Vagina (tissue), 2 donors: Measurements from ENCODE around the gene ABTB2. TPM values are rescaled to one million over a fixed set of nuclear protein-coding genes. Genes with fewer than 3 reads are reported as not detected.

Experiments
- DNase-seq, 2 donors: peaks; one replicate each; pipeline ENCODE4 v3.0.0-alpha.2; 2017; ENCODE audit errors: extremely low spot score in 2 of 2
- H3K27ac ChIP-seq: fragments of 200-600 bp; sonication (generic); one replicate; pipeline ENCODE4 v1.5.1; 2019
- H3K27me3 ChIP-seq: fragments of 200-600 bp; sonication (generic); one replicate; pipeline ENCODE4 v1.5.1; 2019
- H3K36me3 ChIP-seq, 2 donors: fragments of 200-600 bp; sonication (generic); one replicate each; pipeline ENCODE4 v1.5.1; 2017 to 2019
- H3K4me1 ChIP-seq: fragments of 200-600 bp; sonication (generic); one replicate; pipeline ENCODE4 v1.5.1; 2019
- H3K4me3 ChIP-seq, 2 donors: fragments of 200-600 bp; sonication (generic); 1 replicate in 1 of 2; 2 replicates in 1 of 2; pipeline ENCODE4 v1.5.1; 2016 to 2019
- H3K9me3 ChIP-seq: fragments of 200-600 bp; sonication (generic); one replicate; pipeline ENCODE4 v1.5.1; 2019
- CTCF ChIP-seq, 3 experiments: fragments of 450-650 bp in 2 of 3; fragments of 200-600 bp in 1 of 3; sonication (generic) in 1 of 3; IDR thresholded peaks; one replicate each; pipeline ENCODE4 v1.5.1; 2017 to 2019; ENCODE audit warnings: antibody characterized with exemption in 3 of 3, mild to moderate bottlenecking in 2 of 3, moderate library complexity in 2 of 3
- POLR2A ChIP-seq, 2 donors: fragments of 450-650 bp; IDR thresholded peaks; one replicate each; pipeline ENCODE4 v1.6.1; 2017; ENCODE audit warnings: antibody characterized with exemption in 2 of 2, mild to moderate bottlenecking in 2 of 2, moderate library complexity in 2 of 2
- POLR2AphosphoS5 ChIP-seq, 2 donors: sonication (generic); formaldehyde crosslinking; IDR thresholded peaks; one replicate each; pipeline ENCODE4 v1.9.0; 2017; ENCODE audit warnings: antibody characterized with exemption in 2 of 2, mild to moderate bottlenecking in 2 of 2, low read depth in 1 of 2; ENCODE audit not compliant: insufficient read depth in 1 of 2
- intact Hi-C: fragments of 100-400 bp; cut with DNase I; formaldehyde crosslinking; loops from one replicate; pipeline ENCODE4 v1.15.1; 2023
- total RNA-seq: library from RNA; depleted of rRNA; stranded (reverse); fragments of >200 nt; gene quantifications from one replicate; pipeline ENCODE4 v1.2.3, GENCODE V29; 2016

Gene ABTB2
- total RNA-seq, 1 donor from 2014 or later, result 10.8 TPM

- no peak for TF ChIP-seq POLR2A (IDR thresholded peaks at IDR 0.05)
- peak in 1 of 3 experiments; percentile 24 for TF ChIP-seq CTCF (IDR thresholded peaks at IDR 0.05)
- intact Hi-C loops, result no loop called here
- no peaks in the 10 kb centered on the region for H3K9me3 ChIP-seq
- H3K4me1 ChIP-seq, result peaks cover 7% of the 10 kb centered on the region
- no peak overlapping the region for H3K27ac ChIP-seq
- H3K4me3 ChIP-seq, result no peak overlapping the region
- H3K36me3 ChIP-seq, result peaks cover 3 to 41% of the 10 kb centered on the region in 2 donors
- no peaks in the 10 kb centered on the region for H3K27me3 ChIP-seq
- no peak for DNase-seq
Measured at GRCh38 chr11:34149786-34150185, 208.0 kb downstream of the ABTB2 start.

- TF ChIP-seq POLR2AphosphoS5 (IDR thresholded peaks at IDR 0.05; ENCODE audit: insufficient read depth in 1 of 2, low read depth in 1 of 2) (no peak), POLR2A (IDR thresholded peaks at IDR 0.05) (no peak), CTCF (IDR thresholded peaks at IDR 0.05) (no peak)
- Histone ChIP-seq H3K36me3 (peaks cover 3 to 46% of the 10 kb centered on the region in 2 donors), H3K4me1 (peaks cover 2% of the 10 kb centered on the region), H3K27ac (no peak overlapping the region), H3K9me3 (no peaks in the 10 kb centered on the region), H3K4me3 (no peak overlapping the region), H3K27me3 (no peaks in the 10 kb centered on the region)
- intact Hi-C loops, result no loop called here
- no peak for DNase-seq
Measured at GRCh38 chr11:34149274-34149673, 208.5 kb downstream of the ABTB2 start.

GRCh38 chr11:34148504-34149165, 209.2 kb downstream of the ABTB2 start:
- Histone ChIP-seq H3K4me1 (no peaks in the 10 kb centered on the region), H3K27me3 (no peaks in the 10 kb centered on the region), H3K27ac (no peak overlapping the region), H3K4me3 (no peak overlapping the region), H3K9me3 (no peaks in the 10 kb centered on the region), H3K36me3 (peaks cover 3 to 52% of the 10 kb centered on the region in 2 donors)
- intact Hi-C loops, result no loop called here
- no peak for TF ChIP-seq POLR2AphosphoS5 (IDR thresholded peaks at IDR 0.05; ENCODE audit: insufficient read depth in 1 of 2, low read depth in 1 of 2)
- no peak for TF ChIP-seq CTCF (IDR thresholded peaks at IDR 0.05)
- no peak for TF ChIP-seq POLR2A (IDR thresholded peaks at IDR 0.05)
- no peak for DNase-seq

- Histone ChIP-seq H3K9me3 (no peaks in the 10 kb centered on the region), H3K36me3 (peaks cover 3 to 63% of the 10 kb centered on the region in 2 donors), H3K27ac (no peak overlapping the region), H3K4me3 (no peak overlapping the region), H3K27me3 (no peaks in the 10 kb centered on the region), H3K4me1 (no peaks in the 10 kb centered on the region)
- DNase-seq, result no peak
- TF ChIP-seq POLR2AphosphoS5 (IDR thresholded peaks at IDR 0.05; ENCODE audit: insufficient read depth in 1 of 2, low read depth in 1 of 2), result no peak
- TF ChIP-seq POLR2A (IDR thresholded peaks at IDR 0.05), result no peak
- no peak for TF ChIP-seq CTCF (IDR thresholded peaks at IDR 0.05)
- intact Hi-C loops, result no loop called here
Measured at GRCh38 chr11:34147581-34147980, 210.2 kb downstream of the ABTB2 start.

GRCh38 chr11:34146866-34147265, 210.9 kb downstream of the ABTB2 start:
- TF ChIP-seq POLR2A (IDR thresholded peaks at IDR 0.05), result no peak
- no peak for TF ChIP-seq CTCF (IDR thresholded peaks at IDR 0.05)
- no peak for TF ChIP-seq POLR2AphosphoS5 (IDR thresholded peaks at IDR 0.05; ENCODE audit: insufficient read depth in 1 of 2, low read depth in 1 of 2)
- Histone ChIP-seq H3K36me3 (peaks cover 3 to 68% of the 10 kb centered on the region in 2 donors), H3K4me1 (no peaks in the 10 kb centered on the region), H3K9me3 (no peaks in the 10 kb centered on the region), H3K4me3 (no peak overlapping the region), H3K27me3 (no peaks in the 10 kb centered on the region), H3K27ac (no peak overlapping the region)
- intact Hi-C loops, result no loop called here
- DNase-seq, result no peak
